Parathyroid adenoma (tissue), 2 donors: ENCODE data around the gene VAV1.

Experiments used
- H2AFZ ChIP-seq: fragments of 300-600 bp; sonication (generic); one replicate; pipeline ENCODE4 v1.7.0; 2017; ENCODE audit warnings: antibody characterized with exemption, mild to moderate bottlenecking
- H3K27ac ChIP-seq: fragments of 300-600 bp; sonication (generic); one replicate; pipeline ENCODE4 v1.7.0; 2017
- H3K27me3 ChIP-seq: fragments of 300-600 bp; sonication (generic); one replicate; pipeline ENCODE4 v1.7.0; 2017; ENCODE audit warnings: low read length; ENCODE audit not compliant: control insufficient read depth, insufficient read depth
- H3K36me3 ChIP-seq: fragments of 300-600 bp; sonication (generic); one replicate; pipeline ENCODE4 v1.7.0; 2017; ENCODE audit warnings: low read length; ENCODE audit not compliant: control insufficient read depth, insufficient read depth
- H3K4me1 ChIP-seq: fragments of 300-600 bp; sonication (generic); one replicate; pipeline ENCODE4 v1.7.0; 2017; ENCODE audit warnings: control low read depth
- H3K4me2 ChIP-seq: fragments of 300-600 bp; sonication (generic); one replicate; pipeline ENCODE4 v1.7.0; 2017; ENCODE audit warnings: low read length
- H3K4me3 ChIP-seq: fragments of 300-600 bp; sonication (generic); one replicate; pipeline ENCODE4 v1.7.0; 2017; ENCODE audit warnings: low read depth, low read length
- H3K79me2 ChIP-seq: fragments of 300-600 bp; sonication (generic); one replicate; pipeline ENCODE4 v1.7.0; 2017; ENCODE audit warnings: control low read depth
- H3K9ac ChIP-seq: fragments of 300-600 bp; sonication (generic); one replicate; pipeline ENCODE4 v1.7.0; 2017; ENCODE audit warnings: mild to moderate bottlenecking
- H3K9me3 ChIP-seq: fragments of 300-600 bp; sonication (generic); one replicate; pipeline ENCODE4 v1.7.0; 2017; ENCODE audit warnings: low read length; ENCODE audit not compliant: control insufficient read depth
- CTCF ChIP-seq: fragments of 300-600 bp; sonication (generic); IDR thresholded peaks from one replicate; pipeline ENCODE4 v1.7.0; 2017; ENCODE audit warnings: antibody characterized with exemption, mild to moderate bottlenecking
- donor health status: primary hyperparathyroidism.

The VAV1 gene

GRCh38 chr19:6861683-6862286 lies 89.3 kb downstream of the VAV1 start:
- Histone ChIP-seq H3K9ac (no peak overlapping the region), H3K4me2 (no peak overlapping the region), H3K9me3 (no peaks in the 10 kb centered on the region), H2AFZ (peak overlapping the region; percentile 46), H3K79me2 (no peaks in the 10 kb centered on the region), H3K36me3 (no peaks in the 10 kb centered on the region), H3K27me3 (no peaks in the 10 kb centered on the region), H3K4me3 (no peak overlapping the region), H3K4me1 (peaks cover 7% of the 10 kb centered on the region), H3K27ac (no peak overlapping the region)
- TF ChIP-seq CTCF = no peak

GRCh38 chr19:6862673-6863078 lies 90.2 kb downstream of the VAV1 start:
- H3K4me2 ChIP-seq = no peak overlapping the region
- peaks cover 10% of the 10 kb centered on the region for H3K4me1 ChIP-seq
- H3K36me3 ChIP-seq = no peaks in the 10 kb centered on the region
- no peak overlapping the region for H3K9ac ChIP-seq
- peak overlapping the region; percentile 69 for H2AFZ ChIP-seq
- no peak overlapping the region for H3K4me3 ChIP-seq
- TF ChIP-seq CTCF = peak; percentile 95
- H3K27me3 ChIP-seq = no peaks in the 10 kb centered on the region
- no peaks in the 10 kb centered on the region for H3K79me2 ChIP-seq
- no peaks in the 10 kb centered on the region for H3K9me3 ChIP-seq
- H3K27ac ChIP-seq = no peak overlapping the region

GRCh38 chr19:6864325-6864940 lies 91.9 kb downstream of the VAV1 start:
- H3K4me2 ChIP-seq = no peak overlapping the region
- H3K79me2 ChIP-seq = no peaks in the 10 kb centered on the region
- H3K9me3 ChIP-seq = no peaks in the 10 kb centered on the region
- H3K27me3 ChIP-seq = no peaks in the 10 kb centered on the region
- no peak overlapping the region for H2AFZ ChIP-seq
- H3K27ac ChIP-seq = no peak overlapping the region
- H3K36me3 ChIP-seq = no peaks in the 10 kb centered on the region
- H3K4me3 ChIP-seq = no peak overlapping the region
- H3K9ac ChIP-seq = no peak overlapping the region
- no peak for TF ChIP-seq CTCF
- H3K4me1 ChIP-seq = peaks cover 22% of the 10 kb centered on the region

- Histone ChIP-seq H2AFZ (peak overlapping the region; percentile 30), H3K36me3 (no peaks in the 10 kb centered on the region), H3K79me2 (no peaks in the 10 kb centered on the region), H3K4me2 (no peak overlapping the region), H3K9me3 (no peaks in the 10 kb centered on the region), H3K4me1 (peaks cover 22% of the 10 kb centered on the region), H3K9ac (no peak overlapping the region), H3K4me3 (no peak overlapping the region), H3K27ac (no peak overlapping the region), H3K27me3 (no peaks in the 10 kb centered on the region)
- TF ChIP-seq CTCF = no peak
These were observed 93.3 kb downstream of the VAV1 start for GRCh38 chr19:6865849-6866248.

- Histone ChIP-seq H3K27me3 (no peaks in the 10 kb centered on the region), H3K4me1 (peaks cover 22% of the 10 kb centered on the region), H3K4me2 (no peak overlapping the region), H3K9ac (no peak overlapping the region), H3K79me2 (no peaks in the 10 kb centered on the region), H3K27ac (peak overlapping the region; percentile 83), H3K9me3 (no peaks in the 10 kb centered on the region), H3K4me3 (no peak overlapping the region), H3K36me3 (no peaks in the 10 kb centered on the region), H2AFZ (peak overlapping the region; percentile 68)
- TF ChIP-seq CTCF = no peak
These were observed 94.2 kb downstream of the VAV1 start for GRCh38 chr19:6866741-6867151.
